ENCODE measurements around the gene FBXO22.

The FBXO22 gene

DNA sequence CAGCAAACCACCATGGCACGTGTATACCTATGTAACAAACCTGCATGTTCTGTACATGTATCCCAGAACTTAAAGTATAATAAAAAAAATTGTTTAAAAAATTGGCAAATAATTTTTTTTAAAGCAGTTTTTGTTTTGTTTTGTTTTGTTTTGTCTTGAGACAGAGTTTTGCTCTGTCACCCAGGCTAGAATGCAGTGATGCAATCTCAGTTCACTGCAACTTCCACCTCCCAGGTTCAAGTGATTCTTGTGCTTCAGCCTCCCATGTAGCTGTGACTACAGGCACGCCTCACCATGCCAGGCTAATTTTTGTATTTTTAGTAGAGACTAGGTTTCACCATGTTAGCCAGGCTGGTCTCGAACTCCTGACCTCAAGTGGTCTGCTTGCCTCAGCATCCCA, 81.0 kb downstream of the FBXO22 start:
- DNase-seq, result peak; percentile 1

DNA sequence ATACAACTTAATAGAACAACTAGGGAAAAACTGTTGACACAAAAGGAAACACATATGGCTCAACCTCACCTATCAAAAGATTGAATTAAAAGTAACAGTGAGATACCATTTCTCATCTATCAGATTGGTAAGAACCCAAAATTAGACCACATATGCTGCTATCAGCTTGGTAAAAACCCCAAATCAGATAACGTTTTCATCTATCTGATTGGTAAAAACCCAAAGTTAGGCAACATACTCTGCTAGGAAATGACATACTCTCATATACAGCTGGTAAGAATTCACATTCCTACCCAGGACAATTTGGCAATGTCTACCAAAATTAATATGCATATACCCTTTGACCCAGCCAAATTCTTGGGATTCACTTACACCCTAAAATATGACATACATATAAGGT, 82.3 kb downstream of the FBXO22 start:
- no peak for DNase-seq

DNA sequence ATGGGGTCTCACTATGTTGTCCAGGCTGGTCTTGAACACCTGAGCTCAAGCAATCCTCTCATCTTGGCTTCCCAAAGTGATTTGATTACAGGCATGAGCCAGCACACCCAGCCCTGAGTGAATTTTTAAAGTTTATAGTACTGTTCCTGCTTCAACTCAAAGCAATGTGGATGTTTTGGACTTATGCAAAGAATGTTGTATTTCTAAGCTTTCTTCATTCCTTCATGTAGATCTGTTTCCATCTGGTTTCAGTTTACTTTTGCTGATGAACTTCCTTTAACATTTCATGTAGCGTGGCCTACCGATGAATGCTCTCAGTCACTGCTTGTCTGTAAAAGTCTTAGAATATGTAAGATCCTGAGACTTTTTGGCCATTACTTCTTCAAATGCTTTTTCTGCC, 85.4 kb downstream of the FBXO22 start:
- DNase-seq, result no peak

DNA sequence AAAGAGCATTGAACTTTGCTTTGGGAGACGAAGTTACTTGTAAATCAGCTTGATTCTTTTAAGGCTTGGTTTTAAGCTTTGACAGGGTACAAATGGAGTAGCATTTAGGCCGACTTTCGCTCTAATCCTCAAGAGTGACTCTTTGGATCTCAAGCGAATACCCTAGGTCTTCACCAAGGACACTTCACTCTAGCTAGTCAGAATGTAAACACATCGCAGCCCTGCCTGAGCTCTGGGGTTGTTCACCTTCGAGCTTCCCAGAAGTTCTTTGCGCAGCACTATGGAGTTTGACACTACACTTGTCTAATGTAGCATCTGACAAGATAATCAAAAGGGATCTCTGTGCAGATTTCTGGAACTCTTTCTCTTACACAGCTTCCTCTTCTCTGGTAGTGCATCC, 86.2 kb downstream of the FBXO22 start:
- DNase-seq, result no peak

Data from suppressor macrophage treated with lipopolysaccharide for 4 hours (primary cell).